ENCODE data around the gene PLCB4. TPM values are rescaled to one million over a fixed set of nuclear protein-coding genes. Genes with fewer than 3 reads are reported as not detected.

PLCB4 gene
- total RNA-seq, 1 experiment from 2014 or later: 12.6 TPM

DNA sequence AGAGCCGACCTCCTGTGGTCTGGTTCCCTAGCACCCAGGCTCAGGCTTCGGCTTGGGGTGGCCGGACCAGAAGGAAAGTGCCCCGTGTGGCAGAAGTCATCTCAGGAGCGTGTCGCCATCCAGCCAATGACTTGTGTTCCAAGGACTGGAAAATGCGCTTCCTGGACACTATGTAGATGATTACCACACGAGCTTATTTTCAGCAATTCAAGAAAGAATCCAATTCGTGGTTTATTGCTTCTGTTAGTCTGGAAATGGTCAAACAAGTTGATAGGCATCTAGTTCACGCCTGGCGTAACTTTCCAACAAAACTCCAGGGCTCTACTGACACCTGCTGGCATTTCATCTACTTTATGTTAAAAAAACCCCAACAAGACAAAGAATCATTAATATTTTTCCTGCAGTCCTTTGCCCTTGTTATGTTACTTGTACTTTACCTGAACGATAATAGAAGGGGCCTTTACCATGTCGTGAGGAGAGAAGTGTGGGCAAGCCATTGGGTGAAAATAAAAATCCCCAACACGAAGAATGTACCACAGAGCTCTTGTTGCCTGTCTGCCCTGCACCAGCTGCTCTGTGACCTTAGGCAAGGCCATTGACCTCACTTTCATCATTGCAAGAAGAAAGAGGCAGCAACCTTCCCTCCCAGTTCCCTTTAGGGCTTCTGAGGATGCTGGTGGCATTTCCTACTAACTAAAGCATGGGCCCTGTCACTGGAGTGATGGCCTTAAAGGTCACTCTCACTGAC, 290.8 kb downstream of the PLCB4 start:
- DNase-seq (ENCODE audit: low spot score) (peak; percentile 35), ATAC-seq (peak; percentile 78)
- H3K4me1 Mint-ChIP-seq: peaks cover 11% of the 10 kb centered on the region
- peaks cover 7% of the 10 kb centered on the region; the same call in 1 of the 2 replicates for H3K36me3 Mint-ChIP-seq
- TF ChIP-seq, protein P1, sequence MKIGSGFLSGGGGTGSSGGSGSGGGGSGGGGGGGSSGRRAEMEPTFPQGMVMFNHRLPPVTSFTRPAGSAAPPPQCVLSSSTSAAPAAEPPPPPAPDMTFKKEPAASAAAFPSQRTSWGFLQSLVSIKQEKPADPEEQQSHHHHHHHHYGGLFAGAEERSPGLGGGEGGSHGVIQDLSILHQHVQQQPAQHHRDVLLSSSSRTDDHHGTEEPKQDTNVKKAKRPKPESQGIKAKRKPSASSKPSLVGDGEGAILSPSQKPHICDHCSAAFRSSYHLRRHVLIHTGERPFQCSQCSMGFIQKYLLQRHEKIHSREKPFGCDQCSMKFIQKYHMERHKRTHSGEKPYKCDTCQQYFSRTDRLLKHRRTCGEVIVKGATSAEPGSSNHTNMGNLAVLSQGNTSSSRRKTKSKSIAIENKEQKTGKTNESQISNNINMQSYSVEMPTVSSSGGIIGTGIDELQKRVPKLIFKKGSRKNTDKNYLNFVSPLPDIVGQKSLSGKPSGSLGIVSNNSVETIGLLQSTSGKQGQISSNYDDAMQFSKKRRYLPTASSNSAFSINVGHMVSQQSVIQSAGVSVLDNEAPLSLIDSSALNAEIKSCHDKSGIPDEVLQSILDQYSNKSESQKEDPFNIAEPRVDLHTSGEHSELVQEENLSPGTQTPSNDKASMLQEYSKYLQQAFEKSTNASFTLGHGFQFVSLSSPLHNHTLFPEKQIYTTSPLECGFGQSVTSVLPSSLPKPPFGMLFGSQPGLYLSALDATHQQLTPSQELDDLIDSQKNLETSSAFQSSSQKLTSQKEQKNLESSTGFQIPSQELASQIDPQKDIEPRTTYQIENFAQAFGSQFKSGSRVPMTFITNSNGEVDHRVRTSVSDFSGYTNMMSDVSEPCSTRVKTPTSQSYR (CRISPR knock-in tag; IDR thresholded peaks at IDR 0.05): no peak
- TF ChIP-seq, protein P2, sequence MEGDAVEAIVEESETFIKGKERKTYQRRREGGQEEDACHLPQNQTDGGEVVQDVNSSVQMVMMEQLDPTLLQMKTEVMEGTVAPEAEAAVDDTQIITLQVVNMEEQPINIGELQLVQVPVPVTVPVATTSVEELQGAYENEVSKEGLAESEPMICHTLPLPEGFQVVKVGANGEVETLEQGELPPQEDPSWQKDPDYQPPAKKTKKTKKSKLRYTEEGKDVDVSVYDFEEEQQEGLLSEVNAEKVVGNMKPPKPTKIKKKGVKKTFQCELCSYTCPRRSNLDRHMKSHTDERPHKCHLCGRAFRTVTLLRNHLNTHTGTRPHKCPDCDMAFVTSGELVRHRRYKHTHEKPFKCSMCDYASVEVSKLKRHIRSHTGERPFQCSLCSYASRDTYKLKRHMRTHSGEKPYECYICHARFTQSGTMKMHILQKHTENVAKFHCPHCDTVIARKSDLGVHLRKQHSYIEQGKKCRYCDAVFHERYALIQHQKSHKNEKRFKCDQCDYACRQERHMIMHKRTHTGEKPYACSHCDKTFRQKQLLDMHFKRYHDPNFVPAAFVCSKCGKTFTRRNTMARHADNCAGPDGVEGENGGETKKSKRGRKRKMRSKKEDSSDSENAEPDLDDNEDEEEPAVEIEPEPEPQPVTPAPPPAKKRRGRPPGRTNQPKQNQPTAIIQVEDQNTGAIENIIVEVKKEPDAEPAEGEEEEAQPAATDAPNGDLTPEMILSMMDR (IDR thresholded peaks at IDR 0.05): peak; percentile 29; the same call in 1 of the 2 replicates
- TF ChIP-seq NFYB (CRISPR knock-in tag; conservative IDR thresholded peaks at IDR 0.05; ENCODE audit: low read depth) (no peak), TP53 (CRISPR knock-in tag; IDR thresholded peaks at IDR 0.05) (no peak), HMGXB4 (CRISPR knock-in tag; IDR thresholded peaks at IDR 0.05) (no peak), ZNF671 (CRISPR knock-in tag; IDR thresholded peaks at IDR 0.05) (no peak), RORB (CRISPR knock-in tag; IDR thresholded peaks at IDR 0.05) (no peak), PRRX2 (CRISPR knock-in tag; IDR thresholded peaks at IDR 0.05) (no peak), ZNF396 (CRISPR knock-in tag; IDR thresholded peaks at IDR 0.05; ENCODE audit: borderline replicate concordance) (no peak), GABPB1 (CRISPR knock-in tag; IDR thresholded peaks at IDR 0.05) (0 out of 2 replicates have a peak, but pooled peaks have one; percentile 46)
- POLR2A ChIA-PET: no interaction called here
- no peak overlapping the region for H3K4me3 Mint-ChIP-seq
- CTCF ChIA-PET: interaction anchor here (0.6 to 1.6 kb wide), 6 partner anchors 13 to 637 kb away, joined by 3 to 12 read pairs (median 3); no protein-coding TSS in a partner anchor
- H3K27me3 Mint-ChIP-seq (ENCODE audit: low read depth): no peaks in the 10 kb centered on the region
- H3K27ac Mint-ChIP-seq: no peak overlapping the region
- no peaks in the 10 kb centered on the region for H3K9me3 Mint-ChIP-seq

GRCh38 chr20:9360431-9360830, 291.5 kb downstream of the PLCB4 start:
- Mint-ChIP-seq H3K9me3 (no peaks in the 10 kb centered on the region), H3K27ac (no peak overlapping the region), H3K36me3 (peaks cover 7% of the 10 kb centered on the region; the same call in 1 of the 2 replicates), H3K4me3 (no peak overlapping the region), H3K4me1 (peaks cover 11% of the 10 kb centered on the region), H3K27me3 (ENCODE audit: low read depth) (no peaks in the 10 kb centered on the region)
- DNase-seq (ENCODE audit: low spot score) (no peak), ATAC-seq (no peak)
- CTCF ChIA-PET: interaction anchor here (0.6 to 1.6 kb wide), 3 partner anchors 33 to 600 kb away, joined by 3 to 12 read pairs (median 3); no protein-coding TSS in a partner anchor
- no peak for TF ChIP-seq JUN (CRISPR knock-in tag; IDR thresholded peaks at IDR 0.05)
- TF ChIP-seq NFE2L1 (CRISPR knock-in tag; IDR thresholded peaks at IDR 0.05): no peak
- TF ChIP-seq PRDM15 (CRISPR knock-in tag; IDR thresholded peaks at IDR 0.05): no peak
- TF ChIP-seq ESRRA (CRISPR knock-in tag; IDR thresholded peaks at IDR 0.05; ENCODE audit: borderline replicate concordance): no peak
- no peak for TF ChIP-seq USF1 (CRISPR knock-in tag; IDR thresholded peaks at IDR 0.05)
- TF ChIP-seq, protein P3, sequence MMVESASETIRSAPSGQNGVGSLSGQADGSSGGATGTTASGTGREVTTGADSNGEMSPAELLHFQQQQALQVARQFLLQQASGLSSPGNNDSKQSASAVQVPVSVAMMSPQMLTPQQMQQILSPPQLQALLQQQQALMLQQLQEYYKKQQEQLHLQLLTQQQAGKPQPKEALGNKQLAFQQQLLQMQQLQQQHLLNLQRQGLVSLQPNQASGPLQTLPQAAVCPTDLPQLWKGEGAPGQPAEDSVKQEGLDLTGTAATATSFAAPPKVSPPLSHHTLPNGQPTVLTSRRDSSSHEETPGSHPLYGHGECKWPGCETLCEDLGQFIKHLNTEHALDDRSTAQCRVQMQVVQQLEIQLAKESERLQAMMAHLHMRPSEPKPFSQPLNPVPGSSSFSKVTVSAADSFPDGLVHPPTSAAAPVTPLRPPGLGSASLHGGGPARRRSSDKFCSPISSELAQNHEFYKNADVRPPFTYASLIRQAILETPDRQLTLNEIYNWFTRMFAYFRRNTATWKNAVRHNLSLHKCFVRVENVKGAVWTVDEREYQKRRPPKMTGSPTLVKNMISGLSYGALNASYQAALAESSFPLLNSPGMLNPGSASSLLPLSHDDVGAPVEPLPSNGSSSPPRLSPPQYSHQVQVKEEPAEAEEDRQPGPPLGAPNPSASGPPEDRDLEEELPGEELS (CRISPR knock-in tag; IDR thresholded peaks at IDR 0.05): no peak
- POLR2A ChIA-PET: no interaction called here

Data from WTC11 (cell line).